HG03025 (cell line): ENCODE measurements around the gene AGO3.
"Not testable (repeated sequence)": the region's sequence is repeated elsewhere in the genome, so short reads cannot be mapped to it uniquely, and the experiment has no call there.

Source experiments
- ATAC-seq: cut with Tn5 transposase; IDR thresholded peaks from one replicate; pipeline ENCODE4 v1.9.1; 2021; ENCODE audit warnings: mild to moderate bottlenecking, moderate library complexity; ENCODE audit not compliant: unreplicated experiment, low FRiP score

AGO3 gene

GRCh38 chr1:35924838-35925237, 6.1 kb upstream of the AGO3 start:
- ATAC-seq = no peak

GRCh38 chr1:35925741-35926140, 5.2 kb upstream of the AGO3 start:
- ATAC-seq = no peak

DNA sequence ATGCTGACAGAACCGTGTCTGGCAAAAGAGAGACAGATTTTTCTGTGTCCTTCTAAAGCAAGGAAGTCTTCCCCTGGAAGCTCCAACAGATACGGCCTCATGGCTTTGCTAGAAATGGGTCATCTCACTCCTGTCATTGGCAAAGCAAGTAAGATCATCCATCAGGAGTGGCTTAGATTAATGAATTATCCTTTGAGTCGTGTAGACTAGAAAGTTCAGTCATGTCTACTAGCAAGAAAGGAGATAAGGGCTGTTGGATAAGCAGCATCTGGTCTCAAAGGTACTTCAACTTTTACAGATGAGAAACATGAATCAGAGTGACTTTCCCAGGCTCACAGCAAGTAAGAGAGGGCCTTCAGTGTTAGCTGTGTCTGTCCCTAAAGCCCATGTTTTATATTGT, 3.4 kb upstream of the AGO3 start:
- no peak for ATAC-seq

DNA sequence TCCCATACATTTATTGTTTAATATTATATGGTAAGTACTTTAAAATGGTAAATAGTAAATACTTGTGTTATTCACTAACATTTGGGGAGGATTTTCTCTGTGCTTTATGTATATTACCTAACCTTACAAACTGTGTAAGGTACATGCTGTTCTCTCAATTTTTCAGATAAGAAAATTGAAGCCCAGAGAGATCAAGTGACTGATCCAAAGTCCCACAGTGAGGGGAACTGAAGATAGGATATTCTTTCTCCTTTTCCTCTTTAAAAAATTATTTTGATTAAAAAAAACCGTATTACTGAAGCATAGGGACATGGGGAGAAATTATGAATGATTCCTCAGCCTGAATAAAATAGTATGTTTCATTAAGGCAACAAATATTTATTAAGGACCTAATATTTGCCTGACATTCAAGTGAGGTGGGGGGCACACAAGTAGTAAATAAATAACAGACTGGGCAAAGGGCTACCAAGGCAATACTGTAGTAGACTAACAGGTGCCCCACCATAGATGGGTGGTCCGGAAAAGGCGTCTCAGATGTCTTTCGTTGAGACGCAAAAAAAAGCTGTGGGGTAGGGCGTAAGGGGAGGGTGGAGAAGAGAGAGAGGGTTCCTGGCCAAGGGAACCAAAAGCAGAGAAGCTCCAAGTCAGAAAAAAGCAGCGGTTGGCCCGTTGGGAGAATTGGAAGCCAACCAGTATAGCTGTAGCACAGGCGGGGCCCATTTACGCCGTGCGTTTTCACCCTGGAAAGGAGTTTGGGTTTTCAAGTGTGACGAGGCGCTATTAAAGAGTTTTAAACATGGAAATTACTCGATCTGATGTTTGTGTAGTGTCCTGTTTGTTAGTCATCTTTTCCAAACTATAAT, 944 bp upstream of the AGO3 start:
- no peak for ATAC-seq

DNA sequence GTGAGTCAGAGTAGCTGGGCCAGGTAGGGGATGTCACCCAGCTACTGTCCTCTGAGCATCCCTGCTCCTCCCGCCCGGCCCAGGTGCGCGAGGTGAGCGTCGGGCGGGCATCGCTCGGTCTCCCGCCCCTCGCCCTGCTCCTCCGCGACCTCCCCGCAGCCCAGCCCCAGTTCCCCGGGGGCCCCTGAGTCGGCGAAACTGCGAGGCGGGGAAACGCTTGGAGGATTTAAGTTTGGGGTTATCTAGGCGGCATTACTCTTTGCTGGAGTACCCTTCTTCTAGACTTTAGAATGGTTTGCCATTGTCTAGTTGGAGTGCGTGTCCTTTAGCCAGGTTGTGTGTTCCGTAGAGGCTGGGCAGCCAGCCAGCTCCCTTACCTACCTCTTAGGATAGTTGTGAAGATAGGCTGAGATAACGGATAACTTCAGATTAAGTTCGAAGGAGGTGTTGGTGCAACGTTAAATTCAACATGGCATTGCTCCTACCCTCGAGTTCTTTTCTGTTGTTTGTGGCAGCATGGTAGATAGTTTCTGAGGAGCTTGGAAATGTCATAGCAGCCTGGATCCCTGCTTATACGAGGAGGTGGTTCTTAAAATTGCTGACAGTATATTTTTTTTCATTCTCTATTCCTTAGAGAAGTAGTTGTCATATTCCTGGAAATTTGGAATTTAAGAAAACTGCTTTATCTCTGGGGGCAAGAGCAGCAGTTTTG, 697 bp downstream of the AGO3 start:
- ATAC-seq = peak; percentile 34

DNA sequence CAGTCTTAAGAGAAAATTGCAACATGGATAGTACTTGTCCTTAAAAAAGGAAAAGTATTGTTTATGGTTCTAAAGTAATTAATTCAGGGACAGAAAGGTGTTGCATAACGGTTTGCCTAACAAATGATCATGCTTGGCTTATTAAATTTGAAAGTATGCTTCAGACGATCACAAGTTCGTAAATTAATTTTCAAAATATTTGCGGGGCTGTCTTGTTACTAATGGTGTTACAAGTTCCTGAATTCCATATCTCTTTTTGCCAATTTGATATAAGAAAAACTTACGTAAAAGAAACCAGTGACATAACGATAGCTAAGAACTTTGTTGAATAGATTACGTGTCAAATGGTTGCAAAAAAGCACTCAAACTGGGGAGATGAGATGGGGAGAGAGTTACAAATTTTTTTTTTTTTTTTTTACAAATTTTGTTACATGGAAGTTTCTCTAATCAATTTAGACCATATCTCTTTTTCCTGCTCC, 1.3 kb downstream of the AGO3 start:
- ATAC-seq = no peak

- ATAC-seq = no peak
These were observed 2.0 kb downstream of the AGO3 start for GRCh38 chr1:35932941-35933340.

DNA sequence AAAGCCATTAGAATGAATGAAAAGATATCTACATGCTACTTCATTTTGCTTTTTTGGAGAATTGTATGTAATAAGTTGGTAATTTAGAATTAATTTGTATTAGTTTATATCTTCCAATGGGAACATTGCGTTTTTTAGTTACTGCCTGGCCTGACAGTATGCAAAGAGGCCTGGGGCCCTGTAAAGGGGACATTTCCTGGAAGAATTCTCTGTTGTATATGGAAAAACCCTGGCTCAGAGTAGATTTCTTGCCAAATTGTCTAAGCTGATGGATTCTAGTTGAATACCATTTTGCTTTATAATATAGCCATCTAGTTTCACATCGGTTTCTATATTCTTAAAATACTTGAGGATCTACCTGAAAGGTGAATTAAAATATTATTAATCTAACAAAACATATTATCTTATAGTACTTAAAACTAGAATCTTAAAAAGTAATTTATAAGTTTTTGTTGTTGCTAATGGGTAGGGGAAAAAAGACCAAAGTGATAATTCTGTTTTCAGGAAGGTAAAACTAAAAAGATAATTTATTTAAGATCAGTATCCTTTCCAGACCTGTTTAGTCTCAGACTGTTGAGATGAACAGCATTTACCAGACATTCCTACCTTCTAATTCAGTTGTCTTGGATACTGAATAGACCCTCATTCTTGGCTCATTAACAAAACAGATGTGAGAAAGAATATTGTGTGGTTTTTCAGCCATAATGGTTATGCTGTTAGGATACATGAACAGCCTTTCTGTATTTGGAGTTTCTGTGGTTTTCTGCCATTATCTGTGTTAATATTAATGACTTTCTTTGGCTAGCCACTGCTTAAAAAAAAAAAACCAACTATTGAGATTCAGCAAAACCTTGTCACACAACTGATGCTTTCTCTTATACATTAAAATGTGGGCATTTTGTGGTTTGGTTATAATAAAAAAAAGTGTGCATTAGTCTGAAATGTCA, 4.8 kb downstream of the AGO3 start:
- no peak for ATAC-seq

GRCh38 chr1:35936838-35937237, 5.9 kb downstream of the AGO3 start:
- ATAC-seq = no peak

- no peak for ATAC-seq
These were observed 8.6 kb downstream of the AGO3 start for GRCh38 chr1:35939484-35939883.

- ATAC-seq = no peak
These were observed 14.4 kb downstream of the AGO3 start for GRCh38 chr1:35945327-35945726.

DNA sequence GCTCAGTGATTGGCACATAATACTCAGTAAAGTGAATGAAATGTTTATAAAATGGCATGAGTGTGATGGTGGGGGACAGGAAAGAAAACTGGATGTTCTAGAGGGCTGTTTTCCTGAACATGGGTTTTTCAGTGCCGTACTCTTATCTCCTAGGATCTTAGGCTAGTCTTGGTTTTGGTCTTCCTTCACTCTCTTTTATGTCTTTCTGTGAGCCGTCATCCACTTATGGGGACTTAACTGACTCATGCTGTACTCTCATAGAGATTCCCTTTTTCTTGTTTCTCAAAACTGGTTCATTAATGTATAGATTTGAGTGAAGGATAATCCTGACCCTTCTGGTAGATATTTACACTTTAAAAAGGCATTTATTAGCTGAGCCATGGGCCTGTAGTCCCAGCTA, 16.6 kb downstream of the AGO3 start:
- no peak for ATAC-seq

- ATAC-seq = no peak
These were observed 27.7 kb downstream of the AGO3 start for GRCh38 chr1:35958558-35958957.

GRCh38 chr1:35959304-35959703, 28.4 kb downstream of the AGO3 start:
- ATAC-seq = no peak

DNA sequence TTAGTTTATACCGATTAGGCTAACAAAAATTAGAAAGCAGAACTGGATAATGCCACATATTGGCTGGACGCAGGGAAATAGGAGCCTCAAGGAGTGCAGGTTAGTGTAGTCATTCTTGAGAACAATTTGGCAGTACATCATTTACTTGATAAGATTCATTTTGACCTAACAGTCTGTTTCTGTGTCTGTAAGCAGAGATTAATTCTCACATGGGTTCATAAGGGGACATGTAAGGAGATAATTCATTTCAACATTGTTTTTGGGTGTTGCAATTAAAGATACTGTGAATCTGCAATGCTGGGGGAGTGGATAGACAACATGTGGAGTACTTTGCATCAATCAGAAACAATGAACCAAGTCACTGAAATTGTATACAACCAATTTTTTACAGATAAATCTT, 32.0 kb downstream of the AGO3 start:
- ATAC-seq = no peak

- ATAC-seq = not testable (repeated sequence)
These were observed 33.4 kb downstream of the AGO3 start for GRCh38 chr1:35964277-35964676.

DNA sequence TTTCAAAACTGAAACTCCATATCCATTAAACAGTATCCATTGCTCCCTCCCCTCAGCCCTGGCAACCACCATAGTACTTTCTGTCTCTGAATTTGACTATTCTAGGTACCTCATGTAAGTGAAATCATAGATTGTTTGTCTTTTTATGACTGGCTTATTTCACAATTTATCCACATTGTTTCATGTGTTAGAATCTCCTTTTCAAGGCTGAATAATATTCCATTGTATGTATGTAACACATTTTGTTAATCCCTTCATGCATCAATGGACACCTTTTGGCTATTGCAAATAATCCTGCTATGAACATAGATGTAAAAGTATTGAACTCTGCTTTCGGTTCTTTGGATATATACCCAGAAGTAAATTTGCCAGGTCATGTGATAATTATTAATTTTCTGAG, 37.5 kb downstream of the AGO3 start:
- ATAC-seq = no peak

GRCh38 chr1:35971601-35972000, 40.7 kb downstream of the AGO3 start:
- no peak for ATAC-seq

- not testable (repeated sequence) for ATAC-seq
These were observed 41.7 kb downstream of the AGO3 start for GRCh38 chr1:35972631-35973030.

GRCh38 chr1:35980090-35980489, 49.2 kb downstream of the AGO3 start:
- no peak for ATAC-seq

GRCh38 chr1:35988237-35988636, 57.3 kb downstream of the AGO3 start:
- ATAC-seq = no peak
